H9 (cell line): ENCODE data around the gene CIT. TPM values are rescaled to one million over a fixed set of nuclear protein-coding genes. Genes with fewer than 3 reads are reported as not detected.

ENCODE experiments used
- DNase-seq: peaks from one replicate; pipeline ENCODE4 v3.0.0-alpha.2; 2017
- H2AFZ ChIP-seq: one replicate; pipeline ENCODE4 v1.6.1; 2013; ENCODE audit warnings: mild to moderate bottlenecking, low read length, control low read depth, moderate library complexity
- H2AK5ac ChIP-seq: 2 replicates; pipeline ENCODE4 v1.6.1; 2013; ENCODE audit warnings: low read length, control low read depth, mixed read lengths; ENCODE audit not compliant: insufficient read length
- H2BK120ac ChIP-seq: one replicate; pipeline ENCODE4 v1.6.1; 2013; ENCODE audit warnings: low read depth, mild to moderate bottlenecking, low read length, control low read depth, inconsistent platforms; ENCODE audit not compliant: poor library complexity, severe bottlenecking
- H2BK12ac ChIP-seq: 2 replicates; pipeline ENCODE4 v1.6.1; 2013; ENCODE audit warnings: low read length, control low read depth, mixed read lengths, low read depth; ENCODE audit not compliant: insufficient read length
- H2BK15ac ChIP-seq: 2 replicates; pipeline ENCODE4 v1.6.1; 2013; ENCODE audit warnings: low read depth, low read length, control low read depth
- H2BK20ac ChIP-seq: one replicate; pipeline ENCODE4 v1.6.1; 2013; ENCODE audit warnings: low read depth, mild to moderate bottlenecking, low read length, control low read depth, inconsistent platforms; ENCODE audit not compliant: poor library complexity, severe bottlenecking
- H2BK5ac ChIP-seq: 2 replicates; pipeline ENCODE4 v1.6.1; 2013; ENCODE audit warnings: low read length, control low read depth, mixed read lengths; ENCODE audit not compliant: insufficient read length
- H3K14ac ChIP-seq: 2 replicates; pipeline ENCODE4 v1.6.1; 2013; ENCODE audit warnings: low read length, control low read depth; ENCODE audit not compliant: insufficient read depth
- H3K18ac ChIP-seq: 2 replicates; pipeline ENCODE4 v1.6.1; 2013; ENCODE audit warnings: low read depth, mild to moderate bottlenecking, mixed read lengths, low read length, control low read depth; ENCODE audit not compliant: insufficient read length
- H3K23ac ChIP-seq: 2 replicates; pipeline ENCODE4 v1.6.1; 2013; ENCODE audit warnings: low read length, control low read depth, mixed read lengths, low read depth; ENCODE audit not compliant: insufficient read length
- H3K23me2 ChIP-seq: 2 replicates; pipeline ENCODE4 v1.6.1; 2013; ENCODE audit warnings: low read depth, mild to moderate bottlenecking, mixed read lengths, low read length, control low read depth; ENCODE audit not compliant: insufficient read length, poor library complexity, severe bottlenecking
- H3K27ac ChIP-seq: 2 replicates; pipeline ENCODE4 v1.5.1; 2013; ENCODE audit warnings: low read length, control low read depth, mixed read lengths, low read depth; ENCODE audit not compliant: insufficient read length
- H3K27me3 ChIP-seq: 2 replicates; pipeline ENCODE4 v1.6.1; 2013; ENCODE audit warnings: low read length, control low read depth, inconsistent platforms; ENCODE audit not compliant: insufficient read depth
- H3K4ac ChIP-seq: 2 replicates; pipeline ENCODE4 v1.6.1; 2013; ENCODE audit warnings: low read depth, mild to moderate bottlenecking, control low read depth, inconsistent platforms, low read length, moderate library complexity
- H3K4me1 ChIP-seq: 2 replicates; pipeline ENCODE4 v1.6.1; 2013; ENCODE audit warnings: low read length, control low read depth, inconsistent platforms; ENCODE audit not compliant: insufficient read depth
- H3K4me2 ChIP-seq: 2 replicates; pipeline ENCODE4 v1.6.1; 2013; ENCODE audit warnings: low read length, control low read depth, mixed read lengths; ENCODE audit not compliant: insufficient read length, insufficient read depth
- H3K56ac ChIP-seq: 2 replicates; pipeline ENCODE4 v1.6.1; 2013; ENCODE audit warnings: low read depth, mild to moderate bottlenecking, mixed read lengths, low read length, control low read depth; ENCODE audit not compliant: insufficient read length
- H3K79me1 ChIP-seq: 2 replicates; pipeline ENCODE4 v1.6.1; 2013; ENCODE audit warnings: low read depth, mild to moderate bottlenecking, moderate library complexity, low read length, control low read depth, inconsistent platforms; ENCODE audit not compliant: insufficient read depth, poor library complexity, severe bottlenecking
- H3K79me2 ChIP-seq: 2 replicates; pipeline ENCODE4 v1.6.1; 2013; ENCODE audit warnings: low read length, control low read depth, inconsistent platforms; ENCODE audit not compliant: insufficient read depth
- H3K9ac ChIP-seq: 2 replicates; pipeline ENCODE4 v1.6.1; 2013; ENCODE audit warnings: low read length, control low read depth, mixed read lengths; ENCODE audit not compliant: insufficient read length; ENCODE audit errors: extremely low read depth
- H3K9me3 ChIP-seq: one replicate; pipeline ENCODE4 v1.6.1; 2013; ENCODE audit warnings: low read depth, low read length, inconsistent platforms; ENCODE audit not compliant: control insufficient read depth
- H3T11ph ChIP-seq: one replicate; pipeline ENCODE4 v1.6.1; 2013; ENCODE audit warnings: mild to moderate bottlenecking, low read length, control low read depth, inconsistent platforms
- H4K20me1 ChIP-seq: one replicate; pipeline ENCODE4 v1.6.1; 2013; ENCODE audit not compliant: control insufficient read depth, insufficient read length, insufficient read depth
- H4K5ac ChIP-seq: 2 replicates; pipeline ENCODE4 v1.6.1; 2013; ENCODE audit warnings: low read depth, mild to moderate bottlenecking, mixed read lengths, low read length, control low read depth; ENCODE audit not compliant: insufficient read length
- H4K8ac ChIP-seq: replicated peaks from 2 replicates; pipeline ENCODE4 v1.6.1; 2013; ENCODE audit warnings: low read length, control low read depth, mixed read lengths, low read depth; ENCODE audit not compliant: insufficient read length
- H4K91ac ChIP-seq: 2 replicates; pipeline ENCODE4 v1.6.1; 2013; ENCODE audit warnings: low read depth, mild to moderate bottlenecking, moderate library complexity, mixed read lengths, low read length, control low read depth; ENCODE audit not compliant: insufficient read length
- H3K27ac Mint-ChIP-seq, 3 experiments: 2 replicates in 2 of 3; 3 replicates in 1 of 3; pipeline ENCODE4 v1.8.0; 2020 to 2021; ENCODE audit warnings: mixed read lengths in 3 of 3, mild to moderate bottlenecking in 1 of 3, moderate library complexity in 1 of 3
- H3K27me3 Mint-ChIP-seq: 2 replicates; pipeline ENCODE4 v1.8.0; 2021; ENCODE audit warnings: low read depth, mild to moderate bottlenecking, moderate library complexity, mixed read lengths
- H3K36me3 Mint-ChIP-seq, 3 experiments: 2 replicates in 2 of 3; 3 replicates in 1 of 3; pipeline ENCODE4 v1.8.0; 2020 to 2021; ENCODE audit warnings: low read depth in 3 of 3, mixed read lengths in 3 of 3; ENCODE audit not compliant: insufficient read depth in 1 of 3
- H3K4me1 Mint-ChIP-seq, 2 experiments: 2 replicates each; pipeline ENCODE4 v1.8.0; 2020; ENCODE audit warnings: mixed read lengths in 2 of 2
- H3K4me3 Mint-ChIP-seq, 2 experiments: 2 replicates in 1 of 2; 3 replicates in 1 of 2; pipeline ENCODE4 v1.8.0; 2020 to 2021; ENCODE audit warnings: mild to moderate bottlenecking in 2 of 2, mixed read lengths in 2 of 2, moderate library complexity in 1 of 2
- H3K9me3 Mint-ChIP-seq, 2 experiments: 2 replicates in 1 of 2; 3 replicates in 1 of 2; pipeline ENCODE4 v1.8.0; 2020; ENCODE audit warnings: mild to moderate bottlenecking in 2 of 2, mixed read lengths in 2 of 2, moderate library complexity in 1 of 2
- WGBS: extraction: QIAGEN DNeasy Blood & Tissue Kit; methylation state at CpG from one replicate; pipeline ENCODE4 v1.1.7; 2013; ENCODE audit warnings: missing lambda C conversion rate, low lambda C conversion rate, mixed read lengths; ENCODE audit not compliant: insufficient read length; ENCODE audit errors: extremely low coverage; 5-methylcytosine and 5-hydroxymethylcytosine counted together
- total RNA-seq: library from RNA; stranded (reverse); gene quantifications from 2 replicates; pipeline ENCODE4 v1.2.1, GENCODE V29; 2021
- TF ChIP-seq, protein P1 (sequence below): fragments of 200-600 bp; sonication (generic); conservative IDR thresholded peaks from 3 replicates; pipeline ENCODE4 v1.8.0; 2021; ENCODE audit warnings: antibody characterized with exemption, mild to moderate bottlenecking

Gene CIT
- total RNA-seq, 1 experiment from 2014 or later, result 55.3 TPM

DNA sequence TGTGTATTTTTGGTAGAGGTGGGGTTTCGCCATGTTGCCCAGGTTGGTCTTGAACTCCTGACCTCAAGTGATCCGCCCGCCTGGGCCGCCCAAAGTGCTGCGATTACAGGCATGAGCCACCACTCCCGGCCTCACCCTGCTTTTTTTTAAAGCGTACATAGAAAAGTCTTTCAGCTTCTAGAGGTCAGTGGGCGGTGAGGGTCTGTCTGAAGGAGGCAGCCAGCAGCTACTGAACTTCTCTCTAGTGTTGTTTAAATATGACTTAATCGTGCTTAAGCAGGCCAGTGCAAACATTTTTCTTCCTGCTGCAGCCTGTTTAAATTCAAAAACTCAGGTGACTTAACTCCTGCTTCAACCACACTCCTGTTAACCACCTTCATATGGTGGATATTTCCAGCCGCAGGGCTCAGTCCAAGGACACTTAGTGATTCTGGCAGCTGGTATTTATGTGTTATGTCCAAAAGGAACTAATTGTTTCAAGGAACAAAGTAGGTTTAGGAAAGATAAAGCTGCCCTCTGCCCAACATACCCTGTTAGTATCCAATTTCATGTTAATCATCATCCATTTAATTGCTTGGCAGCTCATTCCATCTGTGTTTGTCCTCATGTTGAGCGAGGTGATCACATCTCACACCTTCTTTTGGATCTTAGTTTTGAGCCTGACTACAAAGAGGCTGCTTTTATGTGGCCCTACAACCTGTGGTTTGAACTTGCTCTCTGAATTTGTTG is 207.2 kb downstream of the CIT start:
- Histone ChIP-seq H3K18ac (no peak overlapping the region), H3K23me2 (no peaks in the 10 kb centered on the region), H2BK20ac (no peak overlapping the region), H3K14ac (no peak overlapping the region), H3K56ac (no peak overlapping the region), H2BK12ac (no peak overlapping the region), H4K91ac (no peak overlapping the region), H3K27me3 (no peaks in the 10 kb centered on the region), H2BK120ac (no peak overlapping the region), H4K8ac (no peak overlapping the region), H3K27ac (no peak overlapping the region), H2BK5ac (no peak overlapping the region), H3K4ac (no peak overlapping the region), H3K79me1 (peaks cover 4% of the 10 kb centered on the region), H3K4me2 (no peak overlapping the region), H4K5ac (no peak overlapping the region), H4K20me1 (no peaks in the 10 kb centered on the region), H3K4me1 (no peaks in the 10 kb centered on the region), H2BK15ac (no peak overlapping the region), H3K9ac (no peak overlapping the region), H2AK5ac (no peak overlapping the region), H3K9me3 (no peaks in the 10 kb centered on the region), H3K79me2 (no peaks in the 10 kb centered on the region), H2AFZ (no peak overlapping the region), H3K23ac (no peak overlapping the region), H3T11ph (no peak overlapping the region)
- H3K36me3 Mint-ChIP-seq, result peaks cover 29 to 56% (median 49%) of the 10 kb centered on the region in 3 experiments
- peak overlapping the region in 1 of 3 experiments; percentile 45; a peak in 1 of 7 replicates for H3K27ac Mint-ChIP-seq
- TF ChIP-seq, protein P1, sequence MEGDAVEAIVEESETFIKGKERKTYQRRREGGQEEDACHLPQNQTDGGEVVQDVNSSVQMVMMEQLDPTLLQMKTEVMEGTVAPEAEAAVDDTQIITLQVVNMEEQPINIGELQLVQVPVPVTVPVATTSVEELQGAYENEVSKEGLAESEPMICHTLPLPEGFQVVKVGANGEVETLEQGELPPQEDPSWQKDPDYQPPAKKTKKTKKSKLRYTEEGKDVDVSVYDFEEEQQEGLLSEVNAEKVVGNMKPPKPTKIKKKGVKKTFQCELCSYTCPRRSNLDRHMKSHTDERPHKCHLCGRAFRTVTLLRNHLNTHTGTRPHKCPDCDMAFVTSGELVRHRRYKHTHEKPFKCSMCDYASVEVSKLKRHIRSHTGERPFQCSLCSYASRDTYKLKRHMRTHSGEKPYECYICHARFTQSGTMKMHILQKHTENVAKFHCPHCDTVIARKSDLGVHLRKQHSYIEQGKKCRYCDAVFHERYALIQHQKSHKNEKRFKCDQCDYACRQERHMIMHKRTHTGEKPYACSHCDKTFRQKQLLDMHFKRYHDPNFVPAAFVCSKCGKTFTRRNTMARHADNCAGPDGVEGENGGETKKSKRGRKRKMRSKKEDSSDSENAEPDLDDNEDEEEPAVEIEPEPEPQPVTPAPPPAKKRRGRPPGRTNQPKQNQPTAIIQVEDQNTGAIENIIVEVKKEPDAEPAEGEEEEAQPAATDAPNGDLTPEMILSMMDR, result no peak
- no peak for DNase-seq
- H3K4me1 Mint-ChIP-seq, result peaks cover 13 to 15% of the 10 kb centered on the region in 2 experiments
- no peaks in the 10 kb centered on the region; the same call in 1 of the 2 replicates for H3K27me3 Mint-ChIP-seq
- H3K9me3 Mint-ChIP-seq, result no peaks in the 10 kb centered on the region
- no CpG with 5 or more reads among the region's 11 CpGs for WGBS
- peak overlapping the region; percentile 68 to 92; a peak in 4 of 5 replicates for H3K4me3 Mint-ChIP-seq
